Colonic mucosa (tissue), 4 donors: ENCODE data around the gene FAM120AOS. TPM values are rescaled to one million over a fixed set of nuclear protein-coding genes. Genes with fewer than 3 reads are reported as not detected.

Source experiments
- DNase-seq: peaks from one replicate; pipeline ENCODE4 v3.0.0-alpha.2; 2020
- H3K27ac ChIP-seq: fragments of 200-600 bp; one replicate; pipeline ENCODE4 v1.8.0; 2021
- H3K27me3 ChIP-seq: fragments of 200-600 bp; one replicate; pipeline ENCODE4 v1.8.0; 2021
- H3K36me3 ChIP-seq: fragments of 200-600 bp; one replicate; pipeline ENCODE4 v1.8.0; 2021
- H3K4me1 ChIP-seq: fragments of 200-600 bp; one replicate; pipeline ENCODE4 v1.8.0; 2021; ENCODE audit warnings: mild to moderate bottlenecking
- H3K4me3 ChIP-seq: fragments of 200-600 bp; one replicate; pipeline ENCODE4 v1.8.0; 2021
- H3K9ac ChIP-seq, 2 donors: one replicate each; pipeline ENCODE4 v1.7.0; 2013; ENCODE audit warnings: control low read depth in 2 of 2, low read depth in 2 of 2, low read length in 2 of 2
- H3K9me3 ChIP-seq: fragments of 200-600 bp; one replicate; pipeline ENCODE4 v1.8.0; 2021
- intact Hi-C: fragments of 100-400 bp; cut with DNase I; formaldehyde crosslinking; loops from one replicate; pipeline ENCODE4 v1.14.1; 2022
- total RNA-seq, 2 donors: library from RNA; stranded (reverse); fragmentation: NEBNext Ultra II Directional in 1 of 2; extraction: Animal tissue kit (Norgen Biotek cat#: 25700) in 1 of 2; gene quantifications; one replicate each; pipeline ENCODE4 v1.2.1, GENCODE V29; 2021
- TF ChIP-seq, protein P1 (sequence below): fragments of 200-600 bp; IDR thresholded peaks from one replicate; pipeline ENCODE4 v1.8.0; 2022; ENCODE audit warnings: antibody characterized with exemption, mild to moderate bottlenecking
- donor health status: healthy.
- donor health status: DM: no; HTN: no; CAD: no.
- donor health status: DM: no; HTN: no; CAD: no.

Gene FAM120AOS
- total RNA-seq, 2 donors from 2014 or later, result 56.5 to 67.1 TPM

DNA sequence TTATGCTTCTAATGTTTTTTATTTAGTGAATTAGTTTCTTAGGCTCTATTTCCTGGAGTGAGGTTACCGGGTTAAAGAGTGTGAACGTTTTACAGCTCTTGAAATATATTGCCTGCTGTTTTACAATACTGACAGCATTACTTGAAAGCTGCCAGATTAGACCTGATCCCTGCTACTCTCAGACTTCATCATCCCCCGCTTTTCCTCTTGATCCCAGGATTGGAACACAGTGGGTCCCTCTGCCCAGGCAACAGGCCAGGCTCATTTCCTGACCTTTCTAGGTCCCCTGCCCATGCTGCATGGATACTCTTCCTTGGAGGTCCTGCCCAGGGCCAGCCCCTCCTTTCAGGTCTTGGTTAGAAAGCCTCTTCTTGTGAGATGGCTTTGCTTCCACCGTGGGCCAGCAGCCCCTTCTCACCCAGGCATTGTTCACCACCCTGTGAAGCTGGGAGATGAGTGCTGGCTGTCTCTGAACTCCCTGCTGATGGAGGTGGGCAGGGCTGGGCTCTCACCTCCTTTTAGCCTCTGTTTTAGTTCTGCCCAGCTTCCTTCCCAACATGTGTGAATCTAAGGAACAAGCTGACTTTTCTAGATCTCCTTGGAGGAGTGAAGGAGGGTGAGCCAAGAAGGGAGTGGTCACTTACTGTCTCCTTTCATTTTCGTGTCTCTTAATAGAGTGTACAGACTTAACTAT, 15.5 kb upstream of the FAM120AOS start:
- peaks cover 24% of the 10 kb centered on the region for H3K4me1 ChIP-seq
- H3K36me3 ChIP-seq, result no peaks in the 10 kb centered on the region
- TF ChIP-seq, protein P1, sequence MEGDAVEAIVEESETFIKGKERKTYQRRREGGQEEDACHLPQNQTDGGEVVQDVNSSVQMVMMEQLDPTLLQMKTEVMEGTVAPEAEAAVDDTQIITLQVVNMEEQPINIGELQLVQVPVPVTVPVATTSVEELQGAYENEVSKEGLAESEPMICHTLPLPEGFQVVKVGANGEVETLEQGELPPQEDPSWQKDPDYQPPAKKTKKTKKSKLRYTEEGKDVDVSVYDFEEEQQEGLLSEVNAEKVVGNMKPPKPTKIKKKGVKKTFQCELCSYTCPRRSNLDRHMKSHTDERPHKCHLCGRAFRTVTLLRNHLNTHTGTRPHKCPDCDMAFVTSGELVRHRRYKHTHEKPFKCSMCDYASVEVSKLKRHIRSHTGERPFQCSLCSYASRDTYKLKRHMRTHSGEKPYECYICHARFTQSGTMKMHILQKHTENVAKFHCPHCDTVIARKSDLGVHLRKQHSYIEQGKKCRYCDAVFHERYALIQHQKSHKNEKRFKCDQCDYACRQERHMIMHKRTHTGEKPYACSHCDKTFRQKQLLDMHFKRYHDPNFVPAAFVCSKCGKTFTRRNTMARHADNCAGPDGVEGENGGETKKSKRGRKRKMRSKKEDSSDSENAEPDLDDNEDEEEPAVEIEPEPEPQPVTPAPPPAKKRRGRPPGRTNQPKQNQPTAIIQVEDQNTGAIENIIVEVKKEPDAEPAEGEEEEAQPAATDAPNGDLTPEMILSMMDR, result no peak
- intact Hi-C loops, result no loop called here
- no peaks in the 10 kb centered on the region for H3K9me3 ChIP-seq
- H3K27ac ChIP-seq, result peak overlapping the region; percentile 87
- peak overlapping the region; percentile 58 to 93 for H3K9ac ChIP-seq
- peak; percentile 71 for DNase-seq
- no peak overlapping the region for H3K4me3 ChIP-seq
- no peaks in the 10 kb centered on the region for H3K27me3 ChIP-seq

DNA sequence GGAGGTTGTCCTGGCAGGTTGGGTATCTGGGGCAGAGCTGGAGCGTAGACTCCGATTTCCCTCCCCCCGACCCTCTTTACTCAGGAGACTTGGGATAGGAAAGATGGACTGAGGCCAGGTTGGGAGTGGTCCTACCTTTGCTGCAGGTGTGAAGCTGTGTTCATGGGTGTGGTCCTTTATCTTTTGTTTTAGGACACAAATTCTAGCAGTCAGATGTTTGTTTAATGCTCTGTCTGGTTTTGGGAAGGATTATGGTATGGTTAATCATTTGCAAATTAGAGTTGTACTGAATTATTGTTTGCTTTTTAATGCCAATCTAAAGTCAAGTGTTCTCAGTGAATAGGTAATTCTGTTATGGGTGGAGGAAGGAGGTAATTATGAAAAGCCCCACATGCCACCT, 14.1 kb upstream of the FAM120AOS start:
- TF ChIP-seq, protein P1, result no peak
- intact Hi-C loops, result no loop called here
- no peaks in the 10 kb centered on the region for H3K27me3 ChIP-seq
- H3K4me3 ChIP-seq, result no peak overlapping the region
- no peaks in the 10 kb centered on the region for H3K36me3 ChIP-seq
- peak; percentile 84 for DNase-seq
- H3K27ac ChIP-seq, result peak overlapping the region; percentile 87
- peaks cover 24% of the 10 kb centered on the region for H3K4me1 ChIP-seq
- H3K9me3 ChIP-seq, result no peaks in the 10 kb centered on the region
- H3K9ac ChIP-seq, result peak overlapping the region in 1 of 2 donors; percentile 61

- intact Hi-C loops, result no loop called here
- Histone ChIP-seq H3K27ac (peak overlapping the region; percentile 87), H3K4me1 (peaks cover 26% of the 10 kb centered on the region), H3K4me3 (no peak overlapping the region), H3K9ac (peak overlapping the region in 1 of 2 donors; percentile 61), H3K27me3 (no peaks in the 10 kb centered on the region), H3K9me3 (no peaks in the 10 kb centered on the region), H3K36me3 (no peaks in the 10 kb centered on the region)
- TF ChIP-seq, protein P1, result no peak
- no peak for DNase-seq
Observed at GRCh38 chr9:93467062-93467416, 13.7 kb upstream of the FAM120AOS start.

DNA sequence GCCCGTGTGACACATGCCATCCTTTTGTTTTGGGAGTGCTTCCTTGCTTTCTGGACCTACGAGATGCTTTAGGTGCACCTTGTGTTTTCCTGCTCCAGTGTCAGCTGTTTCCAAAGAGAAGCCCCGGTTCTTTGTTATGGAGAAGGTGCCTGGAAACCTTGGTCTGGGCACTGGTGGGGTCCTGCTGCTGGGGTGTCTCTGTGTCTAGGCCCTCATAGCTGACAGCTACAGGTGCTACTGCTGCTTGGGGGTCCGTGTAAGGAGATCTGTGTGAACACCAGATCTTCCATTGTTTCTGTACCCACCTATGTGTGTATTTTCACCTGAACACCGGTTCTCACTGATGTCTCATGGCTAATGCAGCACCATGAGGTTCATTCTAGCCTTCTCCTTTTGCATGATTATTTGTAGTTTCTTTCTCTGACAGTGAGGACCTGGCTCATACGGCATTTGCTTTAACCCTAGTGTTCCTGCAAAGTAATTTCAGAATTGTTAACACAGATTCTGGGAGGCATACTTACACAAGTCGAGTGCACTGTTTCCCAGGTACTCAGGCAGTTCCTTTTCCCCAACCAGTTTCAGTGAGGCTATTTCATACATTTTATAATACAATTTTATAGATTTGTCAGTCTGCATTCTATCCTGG, 13.2 kb upstream of the FAM120AOS start:
- H3K9me3 ChIP-seq, result no peaks in the 10 kb centered on the region
- peaks cover 29% of the 10 kb centered on the region for H3K4me1 ChIP-seq
- H3K27ac ChIP-seq, result peak overlapping the region; percentile 87
- TF ChIP-seq, protein P1, result no peak
- peak overlapping the region in 1 of 2 donors; percentile 61 for H3K9ac ChIP-seq
- DNase-seq, result no peak
- intact Hi-C loops, result no loop called here
- H3K36me3 ChIP-seq, result no peaks in the 10 kb centered on the region
- H3K27me3 ChIP-seq, result no peaks in the 10 kb centered on the region
- no peak overlapping the region for H3K4me3 ChIP-seq

DNA sequence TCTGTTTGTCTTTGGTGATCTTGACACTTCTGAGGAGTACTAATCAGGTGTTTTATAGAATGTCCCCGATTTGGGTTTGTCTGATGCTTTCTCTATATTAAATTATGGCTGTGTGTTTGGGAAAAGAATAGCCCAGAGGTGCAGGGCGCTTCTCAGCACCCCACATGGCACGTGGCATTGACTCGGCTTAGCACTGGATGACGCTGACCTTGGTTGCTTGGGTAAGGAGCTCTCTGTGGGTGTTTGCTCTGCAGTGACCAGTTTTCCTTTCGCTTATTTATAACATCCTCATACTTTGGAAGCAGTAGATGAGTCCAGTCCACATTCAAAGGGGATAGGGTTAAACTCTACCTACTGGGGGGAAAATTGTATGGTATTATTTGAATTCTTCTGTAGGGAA, 12.5 kb upstream of the FAM120AOS start:
- peaks cover 29% of the 10 kb centered on the region for H3K4me1 ChIP-seq
- peak overlapping the region; percentile 87 for H3K27ac ChIP-seq
- H3K36me3 ChIP-seq, result no peaks in the 10 kb centered on the region
- intact Hi-C loops, result no loop called here
- TF ChIP-seq, protein P1, result no peak
- H3K27me3 ChIP-seq, result no peaks in the 10 kb centered on the region
- no peak overlapping the region for H3K9ac ChIP-seq
- DNase-seq, result no peak
- no peak overlapping the region for H3K4me3 ChIP-seq
- H3K9me3 ChIP-seq, result no peaks in the 10 kb centered on the region
